Fibroblast of skin of right biceps (primary cell): ENCODE data around the gene GSC2.

ENCODE experiments used
- DNase-seq: peaks from one replicate; pipeline ENCODE4 v3.0.0-alpha.2; 2013

GSC2 gene

GRCh38 chr22:19152942-19153883, 3.1 kb upstream of the GSC2 start:
- DNase-seq: no peak

GRCh38 chr22:19151329-19152191, 1.5 kb upstream of the GSC2 start:
- DNase-seq: no peak

- DNase-seq: no peak
Measured at GRCh38 chr22:19150482-19151328, 613 bp upstream of the GSC2 start.

GRCh38 chr22:19149047-19149883, 827 bp downstream of the GSC2 start:
- no peak for DNase-seq

- DNase-seq: no peak
Measured at GRCh38 chr22:19148417-19149046, 1.6 kb downstream of the GSC2 start.

- no peak for DNase-seq
Measured at GRCh38 chr22:19147195-19147780, 2.8 kb downstream of the GSC2 start.

GRCh38 chr22:19146215-19146968, 3.7 kb downstream of the GSC2 start:
- no peak for DNase-seq

- DNase-seq: no peak
Measured at GRCh38 chr22:19143967-19144400, 6.1 kb downstream of the GSC2 start.

GRCh38 chr22:19143212-19143611, 6.9 kb downstream of the GSC2 start:
- DNase-seq: no peak

GRCh38 chr22:19142394-19142793, 7.7 kb downstream of the GSC2 start:
- no peak for DNase-seq

GRCh38 chr22:19139974-19140373, 10.1 kb downstream of the GSC2 start:
- no peak for DNase-seq

- DNase-seq: no peak
Measured at GRCh38 chr22:19139001-19139356, 11.1 kb downstream of the GSC2 start.

GRCh38 chr22:19138217-19139000, 11.7 kb downstream of the GSC2 start:
- no peak for DNase-seq

GRCh38 chr22:19137384-19138216, 12.5 kb downstream of the GSC2 start:
- no peak for DNase-seq

GRCh38 chr22:19136915-19137314, 13.2 kb downstream of the GSC2 start:
- no peak for DNase-seq

- no peak for DNase-seq
Measured at GRCh38 chr22:19134874-19135273, 15.2 kb downstream of the GSC2 start.

GRCh38 chr22:19134176-19134831, 15.8 kb downstream of the GSC2 start:
- no peak for DNase-seq

- no peak for DNase-seq
Measured at GRCh38 chr22:19133561-19133960, 16.5 kb downstream of the GSC2 start.
